GM21576 (cell line): ENCODE measurements around the gene AUNIP.
"Not testable (repeated sequence)": the region's sequence is repeated elsewhere in the genome, so short reads cannot be mapped to it uniquely, and the experiment has no call there.

ENCODE experiments used
- ATAC-seq: cut with Tn5 transposase; IDR thresholded peaks from one replicate; pipeline ENCODE4 v1.9.1; 2021; ENCODE audit warnings: mild to moderate bottlenecking, moderate library complexity; ENCODE audit not compliant: unreplicated experiment

Gene AUNIP

DNA sequence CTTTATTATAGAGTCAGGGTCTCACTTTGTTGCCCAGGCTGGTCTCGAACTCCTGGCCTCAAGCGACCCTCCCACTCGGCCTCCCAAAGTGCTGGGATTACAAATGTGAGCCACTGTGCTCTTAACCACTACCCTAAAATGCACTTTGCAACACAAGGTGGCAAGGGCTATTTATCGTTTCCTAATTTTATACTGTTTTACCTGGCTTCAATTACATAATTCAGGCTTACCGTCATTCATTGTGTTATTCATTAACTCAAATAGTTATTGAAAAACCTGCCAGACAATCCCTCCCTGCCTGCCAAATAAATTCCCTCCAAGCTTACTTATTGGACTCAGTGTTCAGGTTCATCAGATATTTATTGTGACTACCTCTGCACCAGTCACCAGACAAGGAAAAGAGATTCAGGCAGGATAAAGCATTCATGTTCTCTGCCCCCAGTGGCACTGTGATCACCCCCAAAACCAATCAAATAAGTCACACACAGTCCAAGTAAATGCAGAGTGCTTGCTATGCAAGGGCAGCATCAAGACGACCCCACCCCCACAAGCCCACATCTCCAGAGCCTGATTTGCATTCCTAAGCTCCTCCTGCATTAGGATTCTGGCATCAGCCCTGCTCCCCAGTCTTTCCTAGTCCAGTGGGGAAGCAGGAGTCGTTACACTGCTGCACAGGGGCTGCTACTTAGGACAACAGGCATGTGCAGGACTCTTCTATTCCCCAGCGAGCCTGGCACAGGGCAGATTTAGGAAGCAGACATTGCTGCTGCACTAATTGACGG lies 8.1 kb upstream of the AUNIP start:
- no peak for ATAC-seq

DNA sequence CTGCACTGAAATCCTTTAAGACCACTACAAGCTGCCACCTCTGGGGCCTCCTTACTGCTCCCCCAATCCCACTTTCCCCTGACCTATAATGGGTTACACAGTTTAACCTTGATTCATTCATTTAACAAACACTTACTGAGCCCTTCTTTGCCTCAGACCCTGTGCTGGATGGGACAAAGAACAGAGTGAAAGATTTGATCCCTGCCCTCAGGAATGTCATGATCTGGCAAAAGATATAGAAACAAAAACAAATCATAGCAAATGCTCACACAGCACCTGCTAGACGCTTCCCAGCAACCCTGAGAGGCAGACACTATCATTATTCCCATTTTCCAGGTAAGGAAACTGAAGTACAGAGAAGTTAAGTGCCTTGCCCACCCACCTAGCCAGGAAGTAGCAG lies 7.0 kb upstream of the AUNIP start:
- no peak for ATAC-seq

DNA sequence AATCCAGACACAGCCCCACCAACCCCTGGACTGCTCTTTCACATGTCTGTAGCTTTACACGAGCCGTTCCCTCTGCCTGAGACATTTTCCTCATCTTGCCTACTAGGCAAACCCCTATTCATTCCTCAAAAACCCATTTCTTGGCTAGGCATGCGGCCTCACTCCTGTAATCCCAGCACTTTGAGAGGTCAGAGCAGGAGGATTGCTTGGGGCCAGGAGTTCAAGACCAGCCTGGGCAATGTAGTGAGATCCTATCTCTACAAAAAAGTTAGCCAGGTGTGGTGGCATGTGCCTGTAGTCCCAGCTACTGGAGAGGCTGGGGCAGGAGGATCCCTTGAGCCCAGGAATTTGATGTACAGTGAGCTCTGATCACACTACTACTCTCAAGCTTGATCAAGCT lies 5.2 kb upstream of the AUNIP start:
- ATAC-seq = no peak

DNA sequence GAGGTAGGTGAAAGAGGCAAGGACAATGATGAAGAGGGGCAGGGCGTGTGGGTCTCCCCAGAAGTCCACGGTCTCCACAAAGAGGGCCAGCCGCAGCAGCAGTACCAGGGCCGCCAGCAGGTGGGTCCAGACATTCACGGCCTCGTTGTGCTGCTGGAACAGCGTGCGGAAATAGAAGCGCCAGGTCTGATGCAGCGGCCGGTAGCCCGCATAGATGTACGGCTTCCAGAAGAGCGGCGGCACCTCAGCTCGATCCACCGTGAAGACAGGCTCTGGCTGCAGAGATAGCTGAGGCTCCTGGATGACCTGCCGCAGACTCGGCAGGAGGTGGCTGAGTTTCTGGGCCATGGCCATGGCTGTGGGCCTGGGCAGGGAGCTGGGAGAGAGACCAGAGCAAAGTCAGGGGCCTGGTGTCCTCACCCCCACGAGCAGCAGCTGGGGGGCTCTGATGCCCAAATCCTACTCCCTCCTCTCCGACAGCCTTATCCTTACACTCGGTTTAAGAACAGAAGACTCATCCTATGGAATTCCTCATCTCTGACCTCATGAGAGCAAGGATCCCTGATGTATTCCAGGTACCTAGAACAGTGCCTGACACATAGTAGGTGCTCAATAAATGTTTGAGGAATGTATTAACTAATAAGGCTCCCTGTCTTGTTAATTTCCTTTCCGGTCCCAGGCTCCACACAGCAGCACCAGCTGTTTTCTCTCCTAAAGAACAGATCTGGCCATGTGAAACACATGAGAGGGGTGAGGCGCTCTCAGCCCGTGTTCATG lies 4.4 kb upstream of the AUNIP start:
- no peak for ATAC-seq

DNA sequence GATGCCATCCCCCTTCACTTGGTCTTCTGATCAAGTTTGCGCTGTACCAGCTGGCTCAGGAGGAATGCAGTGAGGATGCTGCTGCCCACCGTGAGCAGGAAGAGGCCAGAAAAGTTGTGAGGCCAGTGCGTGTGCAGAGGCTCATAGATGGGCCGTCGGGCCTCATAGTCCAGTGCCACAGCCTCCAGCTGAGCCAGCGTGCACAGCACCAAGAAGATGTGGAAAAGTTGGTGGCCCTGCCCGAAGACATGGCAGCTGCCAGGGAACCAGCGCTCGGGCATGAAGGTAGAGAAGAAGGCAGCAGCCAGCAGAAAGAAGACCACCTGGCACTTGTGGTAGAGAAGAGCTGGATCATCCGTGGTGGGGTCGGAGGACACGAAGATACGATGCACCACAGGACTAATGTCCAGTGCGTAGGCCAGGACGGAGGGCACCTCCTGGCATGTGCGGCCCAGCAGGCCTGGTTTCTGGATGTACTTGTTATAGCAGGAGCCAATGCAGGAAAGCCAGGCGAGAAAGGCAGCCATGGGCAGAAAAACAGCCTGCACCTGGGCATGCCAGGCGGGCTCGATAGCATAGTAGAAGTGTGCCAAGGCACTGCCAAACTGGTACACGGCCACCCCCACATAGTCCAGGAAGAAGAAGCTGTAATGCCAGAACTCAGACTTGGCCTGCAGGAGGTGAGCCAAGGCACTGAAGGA lies 3.7 kb upstream of the AUNIP start:
- no peak for ATAC-seq

DNA sequence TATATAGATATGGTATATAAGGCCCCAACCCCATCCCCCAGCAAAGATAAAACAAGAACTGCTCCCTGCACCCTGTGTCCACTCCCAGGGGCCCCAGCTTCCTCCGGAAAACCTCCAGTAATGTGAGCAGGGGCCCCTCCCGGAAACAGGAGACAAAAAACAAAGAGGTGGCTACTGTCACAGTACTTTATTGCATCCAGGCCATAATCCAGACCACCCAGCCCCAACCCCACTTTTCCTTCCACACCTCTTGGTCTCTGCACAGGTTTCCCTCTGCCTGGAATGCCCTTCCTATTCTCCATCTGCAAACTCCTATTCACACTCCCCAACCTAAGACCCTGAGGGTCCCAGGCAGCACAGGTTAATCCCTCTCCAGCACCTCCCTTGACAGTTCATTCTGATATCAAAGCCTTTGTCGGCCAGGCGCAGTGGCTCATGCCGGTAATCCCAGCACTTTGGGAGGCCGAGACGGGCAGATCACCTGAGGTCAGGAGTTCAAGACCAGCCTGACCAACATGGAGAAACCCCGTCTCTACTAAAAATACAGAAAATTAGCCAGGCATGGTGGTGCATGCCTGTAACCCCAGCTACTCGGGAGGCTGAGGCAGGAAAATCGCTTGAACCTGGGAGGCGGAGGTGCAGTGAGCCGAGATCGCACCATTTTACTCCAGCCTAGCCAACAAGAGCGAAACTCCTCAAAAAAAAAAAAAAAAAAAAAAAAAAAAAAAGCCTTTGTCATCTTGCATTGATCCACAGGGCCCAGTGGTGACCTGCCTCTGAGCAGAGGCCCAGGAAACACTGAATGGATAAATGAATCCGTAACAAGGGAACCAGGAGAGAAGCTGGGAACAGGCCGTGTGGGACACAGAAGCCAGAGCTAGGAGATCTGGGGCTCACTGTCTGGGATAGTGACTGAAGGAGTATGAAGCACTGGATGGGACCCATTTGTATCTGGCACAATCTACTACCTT lies 2.3 kb upstream of the AUNIP start:
- no peak for ATAC-seq

DNA sequence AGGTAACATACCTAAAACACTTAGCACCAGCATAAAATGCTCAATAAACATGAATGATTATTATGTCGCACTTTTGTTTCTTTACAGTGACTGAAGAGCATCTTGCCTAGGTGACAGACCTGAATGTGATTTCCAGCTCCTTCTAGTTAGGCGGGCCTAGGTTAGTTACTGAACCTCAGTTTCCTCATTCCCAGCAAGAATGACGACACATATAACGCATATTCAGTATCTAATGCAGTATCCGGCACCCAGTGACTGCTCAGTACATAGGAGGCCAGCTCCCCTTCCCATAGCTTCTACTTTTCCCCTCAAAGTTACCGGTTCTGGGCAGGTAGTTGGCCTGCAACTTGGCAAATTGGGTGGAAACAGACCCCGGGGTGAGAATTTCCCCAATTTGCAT lies 763 bp downstream of the AUNIP start:
- ATAC-seq = no peak

DNA sequence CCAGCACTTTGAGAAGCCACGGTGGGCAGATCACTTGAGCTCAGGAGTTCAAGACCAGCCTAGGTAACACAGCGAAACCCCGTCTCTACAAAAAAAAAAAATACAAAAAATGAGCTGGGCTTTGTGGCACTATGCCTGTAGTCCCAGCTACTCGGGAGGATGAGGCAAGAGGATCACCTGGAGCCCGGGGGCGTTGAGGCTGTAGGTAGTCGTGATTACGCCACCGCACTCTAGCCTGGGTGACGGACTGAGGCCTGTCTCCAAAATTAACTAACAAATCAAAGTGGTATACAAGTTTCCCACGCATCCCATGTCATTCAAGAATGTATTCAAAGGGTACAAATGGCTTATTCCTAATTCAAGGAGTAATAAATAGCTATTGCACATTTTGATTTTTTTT lies 2.4 kb downstream of the AUNIP start:
- ATAC-seq = no peak

DNA sequence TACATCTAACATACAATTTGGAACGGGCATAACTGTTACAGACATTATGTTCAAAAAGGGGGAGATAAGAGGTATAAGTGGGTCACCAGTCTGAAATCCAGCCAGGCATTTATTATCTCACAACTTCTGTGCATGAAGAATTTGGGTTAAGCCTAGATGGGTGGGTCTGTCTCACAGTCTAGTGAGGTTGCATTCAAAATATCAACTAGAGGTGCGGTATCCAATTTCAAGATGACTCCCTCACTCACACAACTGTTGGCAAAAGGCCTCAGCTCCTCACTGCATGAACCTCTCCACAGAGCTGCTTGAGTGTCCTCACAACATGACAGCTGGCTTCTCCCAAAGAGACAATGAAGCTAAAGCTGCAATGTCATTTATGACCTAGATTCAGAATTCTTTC lies 4.7 kb downstream of the AUNIP start:
- no peak for ATAC-seq

DNA sequence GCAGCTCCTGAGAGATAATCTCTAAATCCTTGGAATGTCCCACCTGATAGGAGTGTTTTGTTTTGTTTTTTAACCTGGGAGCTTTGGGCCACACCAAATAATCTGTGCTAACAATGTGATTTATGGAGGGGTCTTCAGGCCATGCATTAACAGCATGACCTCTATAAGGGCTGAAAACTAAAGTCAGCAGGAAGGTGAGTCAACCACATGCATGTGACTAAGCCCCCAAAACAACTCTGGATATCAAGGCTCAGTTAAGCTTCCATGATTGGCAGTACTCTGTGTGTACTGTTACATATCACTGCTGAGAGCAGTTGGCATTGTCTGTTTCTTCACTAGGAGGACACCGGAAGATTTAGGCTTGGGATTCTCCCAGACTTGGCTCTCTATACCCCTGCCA lies 10.7 kb downstream of the AUNIP start:
- no peak for ATAC-seq

DNA sequence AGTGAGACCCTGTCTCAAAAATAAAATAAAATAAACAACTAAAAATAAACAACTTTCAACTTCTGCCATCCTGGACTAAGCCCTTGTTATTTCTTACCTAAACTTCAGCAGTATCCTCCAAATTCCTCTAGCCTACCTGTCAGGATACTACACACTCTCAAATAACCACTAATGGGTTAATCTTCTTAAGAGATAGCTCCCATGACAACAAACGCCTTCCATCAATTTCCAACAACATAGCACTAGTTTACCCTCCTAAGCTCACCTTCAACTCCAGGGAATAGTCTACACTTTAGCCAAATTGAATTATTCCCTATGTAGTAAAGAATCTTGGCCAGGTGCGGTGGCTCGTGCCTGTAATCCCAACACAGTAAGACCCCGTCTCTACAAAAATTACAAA lies 11.3 kb downstream of the AUNIP start:
- ATAC-seq = no peak

DNA sequence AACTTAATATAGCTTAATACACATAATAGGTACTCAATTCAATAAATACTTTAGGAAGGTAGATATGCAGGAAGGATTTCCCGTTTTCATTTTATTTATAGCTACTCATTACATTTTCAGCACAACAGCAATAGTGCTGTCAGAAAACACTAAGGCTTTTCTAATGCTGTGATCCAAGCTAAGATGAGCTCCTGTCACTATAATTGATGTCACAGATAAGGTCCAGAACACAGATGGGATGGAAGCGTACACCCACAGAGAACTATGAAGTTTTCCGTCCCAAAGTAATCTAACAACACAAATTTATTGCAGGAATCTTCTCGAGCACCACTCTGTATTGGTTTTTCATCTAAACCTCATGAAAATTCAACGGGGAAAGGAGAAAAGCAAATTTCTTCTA lies 13.6 kb downstream of the AUNIP start:
- ATAC-seq = no peak

DNA sequence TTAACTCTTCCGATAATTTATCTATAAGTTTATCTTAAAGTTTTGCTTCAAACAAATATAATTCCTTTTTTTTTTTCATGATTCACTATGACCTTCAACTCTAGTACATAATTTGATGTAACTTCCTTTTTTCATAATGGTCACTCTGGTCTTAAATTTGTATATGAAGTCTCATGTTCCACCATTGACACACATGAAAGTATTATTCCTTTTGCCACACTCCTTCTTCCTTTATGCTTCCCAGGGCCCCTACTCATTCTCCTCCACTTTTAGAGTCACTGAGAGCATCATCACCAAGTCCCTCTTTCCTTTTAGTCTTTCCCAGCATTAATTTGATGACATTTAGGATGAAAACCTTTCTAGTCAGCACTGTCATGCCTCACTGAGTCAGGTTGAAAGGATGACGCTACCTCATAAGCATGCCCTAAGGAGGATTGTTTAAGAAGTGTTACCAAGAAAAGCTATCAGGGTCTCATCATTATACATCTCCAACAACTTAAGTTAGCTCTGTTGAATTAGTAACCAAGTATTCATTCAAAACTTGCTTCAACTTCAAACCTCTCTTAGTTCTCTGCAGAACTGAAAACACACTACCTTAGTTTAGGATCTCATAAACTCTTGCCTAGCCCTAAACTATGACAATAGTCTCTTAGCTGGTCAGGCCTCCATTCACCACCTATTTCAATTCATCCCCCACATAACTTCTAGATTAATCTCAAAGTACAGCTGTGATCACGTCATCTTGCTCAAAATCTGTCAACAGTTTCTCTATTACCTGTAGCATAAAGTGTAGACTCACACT lies 14.5 kb downstream of the AUNIP start:
- ATAC-seq = no peak

DNA sequence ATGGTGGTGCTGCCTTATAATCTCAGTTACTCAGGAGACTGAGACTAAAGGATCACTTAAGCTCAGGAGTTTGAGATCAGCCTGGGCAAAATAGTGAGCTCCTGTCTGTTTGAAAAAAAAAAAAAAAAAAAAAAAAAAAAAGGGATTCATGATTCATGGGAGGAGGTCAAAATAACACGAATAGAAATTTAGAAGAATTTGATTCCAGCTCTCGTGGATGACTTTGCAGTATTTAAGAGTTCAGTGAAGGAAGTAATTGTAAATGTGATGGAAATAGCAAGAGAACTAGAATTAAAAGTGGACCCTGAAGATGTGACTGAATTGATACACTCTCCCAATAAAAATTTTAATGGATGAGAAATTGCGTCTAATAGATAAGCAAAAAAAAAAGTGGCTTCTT lies 15.8 kb downstream of the AUNIP start:
- no peak for ATAC-seq

DNA sequence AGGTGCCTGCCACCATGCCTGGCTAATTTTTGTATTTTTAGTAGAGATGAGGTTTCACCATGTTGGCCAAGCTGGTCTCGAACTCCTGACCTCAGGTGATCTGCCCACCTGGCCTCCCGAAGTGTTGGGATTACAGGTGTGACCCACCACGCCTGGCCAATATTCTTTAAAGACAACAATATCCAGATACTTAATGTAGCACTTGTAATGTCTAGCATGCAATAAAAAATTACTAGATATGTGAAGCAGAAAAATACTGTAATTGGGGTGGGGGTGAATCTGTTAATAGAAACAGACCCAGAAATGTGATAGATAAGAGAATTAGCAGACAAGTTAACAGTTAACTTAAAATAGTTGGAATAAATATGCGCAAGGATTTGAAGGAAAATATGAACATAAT lies 19.4 kb downstream of the AUNIP start:
- ATAC-seq = not testable (repeated sequence)

DNA sequence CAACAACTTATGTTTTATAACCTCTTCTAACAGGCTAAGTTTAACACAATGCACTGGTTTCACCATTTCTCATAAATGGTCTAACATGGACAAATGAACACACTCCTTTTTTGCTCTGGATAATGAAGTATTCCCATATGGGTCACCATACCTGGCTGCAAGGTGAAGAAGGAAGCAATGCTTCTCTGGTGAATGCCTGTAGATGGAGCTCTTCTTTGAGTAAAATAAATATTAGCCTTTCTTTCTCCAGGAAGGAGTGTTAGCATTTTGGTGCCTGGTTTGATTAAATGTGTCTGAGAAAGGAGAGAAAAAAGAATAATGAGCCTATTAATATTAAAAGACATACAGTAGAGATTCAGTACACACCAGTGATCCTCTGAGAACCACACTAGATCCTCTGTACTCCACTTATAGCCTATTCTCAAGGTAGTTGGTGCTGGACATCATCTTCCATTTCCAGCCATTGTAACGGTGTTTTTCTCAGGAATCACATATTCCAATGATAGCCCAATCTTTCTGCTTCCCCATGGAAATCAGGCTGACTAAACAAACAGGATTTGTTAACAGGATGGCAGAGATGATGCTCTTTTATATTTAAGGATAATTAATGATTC lies 21.9 kb downstream of the AUNIP start:
- no peak for ATAC-seq

DNA sequence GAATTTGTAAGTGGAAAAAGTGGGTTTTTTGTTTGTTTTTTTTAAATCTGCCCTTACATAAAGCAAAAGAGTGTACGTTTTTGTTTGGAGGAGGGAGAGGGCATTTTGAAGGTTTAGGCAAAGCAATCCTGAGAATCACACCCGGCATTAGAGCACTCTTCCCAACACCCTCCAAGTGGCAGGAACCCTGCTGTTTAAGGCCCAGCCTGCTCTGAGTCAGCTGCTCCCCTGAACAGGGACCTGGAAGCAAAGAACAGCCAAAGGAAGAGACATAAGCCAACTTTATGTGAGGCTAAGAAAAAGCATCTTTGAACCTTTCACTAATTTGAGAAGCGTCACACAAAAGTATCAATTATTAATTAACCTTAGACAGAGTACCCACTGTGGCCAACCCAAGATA lies 22.6 kb downstream of the AUNIP start:
- no peak for ATAC-seq

DNA sequence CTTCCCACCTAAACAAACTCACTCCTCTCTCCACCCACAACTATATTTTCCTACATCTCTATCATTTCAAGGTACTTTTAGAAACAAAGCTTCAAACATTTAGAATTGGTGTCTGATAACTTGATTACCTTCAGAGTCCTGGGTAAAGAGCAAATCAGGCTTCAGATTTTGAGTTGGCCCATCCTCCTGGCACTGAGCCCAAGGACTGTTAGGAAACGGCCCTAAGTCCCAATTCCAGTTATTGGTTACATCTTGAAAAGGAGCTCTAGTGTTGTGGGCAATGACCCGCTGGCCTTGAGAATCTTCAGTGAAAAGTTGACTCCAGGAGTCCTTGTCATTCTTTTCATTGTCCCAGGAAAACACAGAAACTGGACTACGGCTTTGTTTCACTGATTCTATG lies 24.4 kb downstream of the AUNIP start:
- ATAC-seq = no peak

DNA sequence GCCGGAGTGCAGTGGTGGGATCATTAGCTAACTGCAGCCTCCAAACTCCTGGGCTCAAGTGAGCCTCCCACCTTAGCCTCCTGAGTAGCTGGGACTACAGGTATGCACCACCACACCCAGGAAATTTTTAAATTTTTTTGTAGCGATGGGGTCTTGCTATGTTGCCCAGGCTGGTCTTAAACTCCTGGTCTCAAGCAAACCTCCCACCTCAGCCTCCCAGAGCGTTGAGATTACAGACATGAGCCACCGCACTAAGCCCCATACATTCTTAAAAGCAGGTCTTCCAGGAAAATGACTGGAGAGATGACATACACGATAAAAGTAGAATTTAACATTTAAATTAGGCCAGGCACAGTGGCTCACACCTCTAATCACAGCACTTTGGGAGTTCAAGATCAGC lies 26.1 kb downstream of the AUNIP start:
- ATAC-seq = no peak
